CD4-positive, alpha-beta T cell treated with Interleukin-10 for 1 hour (primary cell): Measurements from ENCODE around the gene TNK1.
"Not testable (repeated sequence)": the region's sequence is repeated elsewhere in the genome, so short reads cannot be mapped to it uniquely, and the experiment has no call there.

Experiments used
- DNase-seq: peaks from one replicate; pipeline ENCODE4 v3.0.0-alpha.2; 2020

TNK1 gene

DNA sequence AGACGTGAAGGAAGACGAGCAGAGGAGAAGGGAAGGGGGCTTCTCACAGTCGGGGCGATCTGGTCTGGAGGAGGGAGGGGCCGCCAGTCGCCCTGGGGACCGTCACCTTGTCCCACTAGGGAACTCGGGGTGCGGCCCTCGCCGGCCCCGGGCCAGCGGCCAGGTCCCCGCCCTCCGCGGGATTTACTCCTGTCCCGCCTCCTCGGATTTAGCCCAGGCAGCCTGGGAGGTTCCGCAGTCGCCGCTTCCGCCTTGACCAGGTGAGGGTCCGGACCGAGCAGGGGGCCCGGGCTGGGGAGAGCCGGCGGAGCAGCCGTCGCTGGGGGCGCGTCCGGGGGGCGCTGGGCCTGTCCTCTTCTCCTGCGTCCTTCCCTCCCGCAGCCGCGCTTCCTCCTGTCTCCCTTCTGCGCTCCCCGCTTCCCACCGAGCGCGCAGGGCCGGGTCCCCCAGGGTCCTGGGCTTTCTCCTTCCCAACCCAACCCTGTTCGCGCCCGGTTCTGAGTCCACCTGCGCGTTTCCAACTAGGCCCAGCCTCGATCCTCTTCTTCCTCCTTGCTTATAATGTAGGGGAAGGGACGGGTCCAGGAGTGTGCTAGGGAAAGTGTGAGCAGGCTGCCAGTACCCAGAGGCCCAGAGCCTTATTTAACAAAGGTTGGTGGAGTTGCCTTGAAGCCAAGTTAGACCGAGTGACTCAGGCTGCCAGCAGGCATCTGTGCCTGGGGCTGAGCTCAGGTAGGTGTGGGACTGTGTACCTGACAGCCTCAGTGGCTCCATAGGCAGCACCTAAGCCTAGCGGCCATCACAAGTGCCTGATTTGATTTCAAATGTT lies at the start of gene TNK1:
Gene TNK1, plus strand, starts transcription at position 235 of the 829 bp plus-strand sequence. CDS start 1,838 bp downstream, outside the sequence.
- DNase-seq, result no peak

DNA sequence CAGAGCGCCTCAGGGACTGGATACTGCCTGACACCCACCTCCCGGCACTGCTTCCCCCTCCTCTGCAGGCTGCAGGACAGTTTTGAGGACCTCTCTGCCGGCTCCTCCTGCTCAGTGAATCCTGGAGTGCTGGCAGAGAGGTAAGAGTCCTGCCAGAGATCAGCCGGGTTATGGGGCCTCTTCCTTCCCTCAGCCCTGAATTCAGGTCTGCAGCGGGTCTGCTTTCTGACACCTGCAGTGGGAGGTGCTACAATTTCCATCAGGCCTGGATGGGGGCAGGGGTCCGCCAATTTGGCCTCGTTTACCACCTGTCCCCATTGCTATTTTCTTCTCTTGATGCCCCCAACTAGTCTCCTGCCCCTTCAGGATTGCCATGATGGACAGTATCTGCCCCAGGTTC lies 48.8 kb upstream of the TNK1 start:
- no peak for DNase-seq

DNA sequence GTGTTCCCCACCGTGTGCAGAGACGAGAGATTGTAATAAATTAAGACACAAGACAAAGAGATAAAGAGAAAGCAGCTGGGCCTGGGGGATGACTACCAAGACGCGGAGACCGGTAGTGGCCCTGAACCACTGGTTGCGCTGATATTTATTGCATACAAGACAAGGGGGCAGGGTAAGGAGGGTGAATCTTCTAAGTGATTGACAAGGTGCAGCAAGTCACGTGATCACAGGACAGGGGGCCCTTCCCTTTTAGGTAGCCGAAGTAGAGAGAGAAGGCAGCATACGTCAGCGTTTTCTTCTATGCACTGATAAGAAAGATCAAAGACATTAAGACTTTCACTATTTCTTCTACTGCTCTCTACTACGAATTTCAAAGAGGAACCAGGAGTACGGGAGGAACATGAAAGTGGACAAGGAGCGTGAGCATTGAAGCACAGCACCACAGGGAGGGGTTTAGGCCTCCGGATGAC lies 48.3 kb upstream of the TNK1 start:
- peak; percentile 67 for DNase-seq

DNA sequence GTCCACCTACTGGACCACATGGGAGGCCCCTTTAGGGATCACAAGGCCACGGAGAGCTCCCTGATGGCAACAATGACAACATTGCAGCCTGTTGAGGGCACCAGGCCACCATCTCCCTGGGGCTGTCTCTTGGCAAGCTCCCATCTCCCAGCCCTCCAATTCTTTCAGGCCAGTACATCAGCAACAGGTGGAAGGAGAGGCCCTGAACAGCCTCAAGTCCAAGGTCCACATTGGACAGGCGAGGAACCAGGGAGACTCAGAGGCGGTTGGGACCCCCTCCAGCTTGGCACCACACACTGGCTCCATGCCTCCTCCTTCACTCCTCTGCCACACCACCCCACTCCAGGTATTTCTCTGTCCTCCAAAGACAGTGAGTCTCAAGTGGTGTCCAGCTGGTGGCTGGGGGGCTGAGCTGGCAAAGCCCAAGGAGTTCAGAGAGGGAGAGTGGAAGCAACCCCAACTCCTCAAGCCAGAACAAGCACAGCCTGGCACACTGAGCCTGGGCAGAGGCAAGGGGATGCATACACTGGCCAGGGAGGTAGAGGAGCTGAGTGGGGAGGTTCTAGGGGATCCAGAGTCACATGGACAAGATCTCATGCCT lies 45.9 kb upstream of the TNK1 start:
- DNase-seq, result no peak

DNA sequence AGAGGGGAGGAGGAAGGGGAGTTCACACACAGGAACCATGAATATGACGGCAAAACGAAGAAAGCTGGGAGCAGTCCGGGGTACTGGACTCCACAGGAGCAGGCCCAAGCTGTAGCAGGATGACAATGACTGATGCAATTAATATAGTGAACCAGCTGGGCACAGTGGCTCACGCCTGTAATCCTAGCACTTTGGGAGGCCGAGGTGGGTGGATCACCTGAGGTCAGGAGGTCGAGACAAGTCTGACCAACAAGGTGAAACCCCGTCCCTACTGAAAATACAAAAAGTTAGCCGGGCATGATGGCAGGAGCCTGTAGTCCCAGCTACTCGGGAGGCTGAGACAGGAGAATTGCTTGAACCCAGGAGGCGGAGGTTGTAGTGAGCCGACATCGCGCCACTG lies 45.1 kb upstream of the TNK1 start:
- DNase-seq, result not testable (repeated sequence)

GRCh38 chr17:7336240-7337175 lies 44.4 kb upstream of the TNK1 start, which contains the start of gene ACAP1:
TSS of gene ACAP1 (plus strand) at chr17:7336529. CDS start at chr17:7336735, 206 bp downstream.
- peak; percentile 89 for DNase-seq

- DNase-seq, result not testable (repeated sequence)
Measured at GRCh38 chr17:7337600-7337999, 43.3 kb upstream of the TNK1 start.

GRCh38 chr17:7340179-7340578 lies 40.7 kb upstream of the TNK1 start:
- no peak for DNase-seq

- no peak for DNase-seq
Measured at GRCh38 chr17:7341842-7342241, 39.0 kb upstream of the TNK1 start.

GRCh38 chr17:7343250-7343649 lies 37.6 kb upstream of the TNK1 start:
- DNase-seq, result no peak

DNA sequence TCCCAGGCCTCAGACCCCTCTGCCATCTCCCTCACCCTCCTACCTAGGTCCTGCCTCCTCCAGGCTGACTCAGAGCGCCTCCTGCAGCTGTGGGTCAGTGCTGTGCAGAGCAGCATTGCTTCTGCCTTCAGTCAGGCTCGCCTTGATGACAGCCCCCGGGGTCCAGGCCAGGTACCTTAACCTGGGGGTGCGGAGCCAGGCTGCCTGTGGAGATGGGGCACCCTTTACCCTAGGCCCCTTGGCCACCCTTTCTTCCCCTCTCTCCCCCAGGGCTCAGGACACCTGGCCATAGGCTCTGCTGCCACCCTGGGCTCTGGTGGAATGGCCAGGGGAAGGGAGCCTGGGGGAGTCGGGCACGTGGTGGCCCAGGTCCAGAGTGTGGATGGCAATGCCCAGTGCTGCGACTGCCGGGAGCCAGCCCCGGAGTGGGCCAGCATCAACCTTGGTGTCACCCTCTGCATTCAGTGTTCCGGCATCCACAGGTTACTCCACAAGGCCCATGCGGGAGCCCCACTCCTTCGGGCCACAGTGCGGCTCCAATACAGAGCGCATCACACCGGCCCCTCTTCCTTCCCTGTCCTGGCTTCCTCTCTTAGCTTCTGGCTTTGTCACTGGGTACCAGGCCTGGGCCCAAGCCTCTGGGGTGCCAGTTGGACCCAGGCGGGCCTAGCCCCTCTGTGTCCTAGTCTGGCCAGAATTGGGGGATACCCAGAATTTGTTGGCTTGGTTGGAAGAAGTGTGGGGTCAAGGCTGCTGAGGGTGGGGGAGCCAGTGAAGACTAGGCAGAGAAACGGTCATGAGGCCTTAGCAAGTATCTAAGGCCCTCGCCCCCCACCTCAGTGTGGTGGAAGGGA lies 33.9 kb upstream of the TNK1 start:
- no peak for DNase-seq

GRCh38 chr17:7347630-7348477 lies 33.0 kb upstream of the TNK1 start:
- no peak for DNase-seq

DNA sequence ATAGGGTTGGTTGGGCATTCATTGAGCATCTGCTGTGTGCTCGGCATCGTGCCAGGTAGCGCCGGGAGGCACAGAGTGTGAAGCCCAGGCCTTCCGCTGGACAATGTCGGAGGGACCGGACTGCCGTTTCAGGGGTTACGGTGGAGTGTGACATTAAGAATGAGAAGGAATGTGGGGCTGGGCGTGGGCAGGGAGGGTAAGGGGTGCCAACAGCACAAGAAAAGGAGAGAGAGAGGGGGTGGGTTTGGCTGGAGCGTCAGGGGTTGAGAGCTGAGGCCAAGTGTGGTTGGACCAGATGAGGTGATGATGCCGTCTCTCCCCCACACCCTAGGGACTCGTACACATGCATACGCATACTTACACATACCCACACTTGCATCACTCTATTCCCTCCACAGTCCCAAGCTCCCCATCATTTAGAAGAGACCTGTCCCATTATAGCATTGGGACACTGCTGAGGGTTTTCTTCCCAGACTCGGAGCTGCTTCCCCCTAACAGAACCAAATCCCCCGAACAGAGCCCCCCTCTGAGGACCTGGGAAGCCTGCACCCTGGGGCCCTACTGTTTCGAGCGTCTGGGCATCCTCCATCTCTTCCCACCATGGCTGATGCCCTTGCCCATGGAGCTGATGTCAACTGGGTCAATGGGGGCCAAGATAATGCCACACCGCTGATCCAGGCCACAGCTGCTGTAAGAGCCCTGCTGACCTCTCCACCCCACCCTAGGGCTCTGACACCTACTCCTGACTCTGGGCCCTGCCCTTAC lies 32.2 kb upstream of the TNK1 start:
- DNase-seq, result no peak

- peak; percentile 84 for DNase-seq
Measured at GRCh38 chr17:7351665-7352502, 29.0 kb upstream of the TNK1 start, which contains the start of gene KCTD11. TSS of gene KCTD11 (plus strand) at chr17:7352162.

GRCh38 chr17:7352503-7352889 lies 28.4 kb upstream of the TNK1 start:
- DNase-seq, result no peak

GRCh38 chr17:7352910-7353635 lies 27.8 kb upstream of the TNK1 start:
- DNase-seq, result no peak

GRCh38 chr17:7354262-7354843 lies 26.5 kb upstream of the TNK1 start:
- peak; percentile 28 for DNase-seq

DNA sequence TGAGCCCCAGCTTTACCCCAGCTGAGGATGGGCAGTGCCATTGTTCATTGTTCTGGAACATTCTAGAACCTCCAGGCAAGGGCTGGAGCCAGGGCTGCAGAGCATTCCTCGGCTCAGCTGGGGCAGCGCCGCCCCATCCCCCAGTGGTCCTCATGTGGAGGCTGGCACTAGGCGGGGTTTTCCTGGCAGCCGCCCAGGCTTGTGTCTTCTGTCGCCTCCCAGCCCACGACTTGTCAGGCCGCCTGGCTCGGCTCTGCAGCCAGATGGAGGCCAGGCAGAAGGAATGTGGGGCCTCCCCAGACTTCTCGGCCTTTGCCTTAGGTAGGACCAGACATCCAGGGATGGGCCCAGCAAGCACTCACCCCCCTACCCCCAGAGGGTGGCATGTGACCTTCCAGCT lies 25.8 kb upstream of the TNK1 start, which contains the start of gene TMEM95:
Gene TMEM95, plus strand, starts transcription at position 104 of the 400 bp plus-strand sequence. Its CDS starts 49 bp downstream, at position 153.
- DNase-seq, result no peak
